IPS-18c (cell line): ENCODE measurements around the gene CLDN18.

ENCODE experiments used
- H3K4me3 ChIP-seq: 2 replicates; pipeline ENCODE4 v1.7.0; 2013; ENCODE audit warnings: low read depth, mild to moderate bottlenecking, low read length, moderate library complexity; ENCODE audit not compliant: insufficient read depth
- H3K9me3 ChIP-seq: one replicate; pipeline ENCODE4 v1.6.1; 2013; ENCODE audit warnings: mild to moderate bottlenecking, low read length, moderate library complexity; ENCODE audit not compliant: control insufficient read depth, insufficient read depth

CLDN18 gene

GRCh38 chr3:138012526-138012925 is 2.6 kb downstream of the CLDN18 start:
- no peaks in the 10 kb centered on the region for H3K9me3 ChIP-seq
- H3K4me3 ChIP-seq = no peak overlapping the region

DNA sequence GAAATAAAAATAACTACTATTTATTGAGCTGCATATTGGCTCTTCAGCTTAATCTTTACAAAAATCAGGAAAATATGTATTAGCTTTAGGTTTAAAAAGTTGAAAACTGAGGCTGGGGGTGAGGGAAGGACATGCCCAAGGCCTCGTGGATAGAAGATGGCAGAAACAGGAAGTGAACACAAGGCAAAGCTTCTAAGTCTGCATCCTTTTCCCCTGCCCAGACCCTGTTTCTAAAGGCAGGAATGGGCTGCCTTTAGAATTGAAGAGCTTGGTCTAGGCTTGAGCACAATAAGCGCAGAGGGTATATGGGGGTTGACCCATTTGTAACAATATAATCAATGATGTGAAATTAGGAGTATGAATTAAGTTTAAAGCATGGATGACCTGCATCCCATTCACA is 6.1 kb downstream of the CLDN18 start:
- H3K4me3 ChIP-seq = no peak overlapping the region
- no peaks in the 10 kb centered on the region for H3K9me3 ChIP-seq

GRCh38 chr3:138019281-138020069 is 9.5 kb downstream of the CLDN18 start:
- H3K4me3 ChIP-seq = no peak overlapping the region
- H3K9me3 ChIP-seq = no peaks in the 10 kb centered on the region

- no peak overlapping the region for H3K4me3 ChIP-seq
Measured at GRCh38 chr3:138023754-138024153, 13.8 kb downstream of the CLDN18 start.

GRCh38 chr3:138025553-138025952 is 15.6 kb downstream of the CLDN18 start:
- Histone ChIP-seq H3K4me3 (no peak overlapping the region), H3K9me3 (no peaks in the 10 kb centered on the region)

More at GRCh38 chr3:138023754-138024153, 13.8 kb downstream of the CLDN18 start:
- H3K9me3 ChIP-seq = no peaks in the 10 kb centered on the region

DNA sequence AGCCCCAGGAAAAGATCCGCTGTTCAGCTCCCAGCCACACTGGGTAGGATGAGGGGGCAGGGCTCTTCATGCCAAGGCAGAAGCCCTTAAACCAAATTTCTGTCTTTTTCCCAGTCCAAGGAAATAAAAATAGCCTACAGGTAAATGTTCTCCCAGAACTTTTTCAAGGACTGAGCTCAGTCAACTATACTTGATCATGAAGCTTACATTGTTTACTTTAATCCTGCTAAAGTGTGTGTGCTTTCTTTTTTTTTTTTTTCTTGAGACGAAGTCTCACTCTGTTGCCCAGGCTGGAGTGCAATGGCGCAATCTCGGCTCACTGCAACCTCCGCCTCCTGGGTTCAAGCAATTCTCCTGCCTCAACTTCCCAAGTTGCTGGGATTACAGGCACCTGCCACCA is 17.9 kb downstream of the CLDN18 start:
- Histone ChIP-seq H3K9me3 (no peaks in the 10 kb centered on the region), H3K4me3 (no peak overlapping the region)

DNA sequence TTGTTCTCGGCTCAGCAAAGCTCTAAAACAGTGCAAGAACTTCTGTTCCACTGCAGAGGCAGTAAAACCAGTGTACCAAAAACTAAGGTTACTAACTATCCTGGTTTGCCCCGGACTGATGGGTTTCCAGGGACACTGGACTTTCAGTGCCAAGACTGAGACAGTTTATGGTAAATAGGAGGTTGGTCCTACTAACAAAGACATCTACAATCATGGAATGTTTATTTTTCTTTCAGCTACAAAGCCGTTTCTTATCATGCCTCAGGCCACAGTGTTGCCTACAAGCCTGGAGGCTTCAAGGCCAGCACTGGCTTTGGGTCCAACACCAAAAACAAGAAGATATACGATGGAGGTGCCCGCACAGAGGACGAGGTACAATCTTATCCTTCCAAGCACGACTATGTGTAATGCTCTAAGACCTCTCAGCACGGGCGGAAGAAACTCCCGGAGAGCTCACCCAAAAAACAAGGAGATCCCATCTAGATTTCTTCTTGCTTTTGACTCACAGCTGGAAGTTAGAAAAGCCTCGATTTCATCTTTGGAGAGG is 20.8 kb downstream of the CLDN18 start:
- no peak overlapping the region for H3K4me3 ChIP-seq
- no peaks in the 10 kb centered on the region for H3K9me3 ChIP-seq

- Histone ChIP-seq H3K9me3 (no peaks in the 10 kb centered on the region), H3K4me3 (no peak overlapping the region)
Measured at GRCh38 chr3:138031536-138031935, 21.6 kb downstream of the CLDN18 start.

- no peak overlapping the region for H3K4me3 ChIP-seq
- no peaks in the 10 kb centered on the region for H3K9me3 ChIP-seq
Measured at GRCh38 chr3:138032567-138032966, 22.6 kb downstream of the CLDN18 start.

DNA sequence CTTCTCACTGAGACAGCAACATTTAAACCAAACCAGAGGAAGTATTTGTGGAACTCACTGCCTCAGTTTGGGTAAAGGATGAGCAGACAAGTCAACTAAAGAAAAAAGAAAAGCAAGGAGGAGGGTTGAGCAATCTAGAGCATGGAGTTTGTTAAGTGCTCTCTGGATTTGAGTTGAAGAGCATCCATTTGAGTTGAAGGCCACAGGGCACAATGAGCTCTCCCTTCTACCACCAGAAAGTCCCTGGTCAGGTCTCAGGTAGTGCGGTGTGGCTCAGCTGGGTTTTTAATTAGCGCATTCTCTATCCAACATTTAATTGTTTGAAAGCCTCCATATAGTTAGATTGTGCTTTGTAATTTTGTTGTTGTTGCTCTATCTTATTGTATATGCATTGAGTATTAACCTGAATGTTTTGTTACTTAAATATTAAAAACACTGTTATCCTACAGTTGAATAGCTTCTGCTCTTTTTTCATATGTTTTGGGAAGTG is 23.3 kb downstream of the CLDN18 start:
- no peak overlapping the region for H3K4me3 ChIP-seq
- H3K9me3 ChIP-seq = no peaks in the 10 kb centered on the region

DNA sequence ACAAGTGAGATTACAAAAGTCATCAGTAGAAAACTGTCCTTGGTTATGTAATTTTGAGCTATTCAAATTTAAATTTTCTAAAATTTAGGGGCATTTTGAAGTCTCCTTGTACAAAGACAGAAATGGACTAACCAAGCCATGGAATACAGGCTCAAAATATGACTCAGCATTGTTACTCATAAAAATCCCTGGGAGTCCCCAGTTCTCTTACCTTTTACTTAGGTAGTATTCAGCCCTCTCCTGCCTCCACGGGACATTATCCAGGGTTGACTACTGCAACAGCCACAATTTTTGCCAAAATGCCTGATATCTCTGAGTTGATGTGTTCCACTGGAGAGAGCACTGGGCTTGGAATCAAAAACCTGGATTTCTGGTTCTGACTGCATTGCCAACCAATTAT is 25.0 kb downstream of the CLDN18 start:
- H3K9me3 ChIP-seq = no peaks in the 10 kb centered on the region
- H3K4me3 ChIP-seq = no peak overlapping the region

GRCh38 chr3:138036572-138036971 is 26.6 kb downstream of the CLDN18 start:
- H3K9me3 ChIP-seq = no peaks in the 10 kb centered on the region
- H3K4me3 ChIP-seq = no peak overlapping the region

DNA sequence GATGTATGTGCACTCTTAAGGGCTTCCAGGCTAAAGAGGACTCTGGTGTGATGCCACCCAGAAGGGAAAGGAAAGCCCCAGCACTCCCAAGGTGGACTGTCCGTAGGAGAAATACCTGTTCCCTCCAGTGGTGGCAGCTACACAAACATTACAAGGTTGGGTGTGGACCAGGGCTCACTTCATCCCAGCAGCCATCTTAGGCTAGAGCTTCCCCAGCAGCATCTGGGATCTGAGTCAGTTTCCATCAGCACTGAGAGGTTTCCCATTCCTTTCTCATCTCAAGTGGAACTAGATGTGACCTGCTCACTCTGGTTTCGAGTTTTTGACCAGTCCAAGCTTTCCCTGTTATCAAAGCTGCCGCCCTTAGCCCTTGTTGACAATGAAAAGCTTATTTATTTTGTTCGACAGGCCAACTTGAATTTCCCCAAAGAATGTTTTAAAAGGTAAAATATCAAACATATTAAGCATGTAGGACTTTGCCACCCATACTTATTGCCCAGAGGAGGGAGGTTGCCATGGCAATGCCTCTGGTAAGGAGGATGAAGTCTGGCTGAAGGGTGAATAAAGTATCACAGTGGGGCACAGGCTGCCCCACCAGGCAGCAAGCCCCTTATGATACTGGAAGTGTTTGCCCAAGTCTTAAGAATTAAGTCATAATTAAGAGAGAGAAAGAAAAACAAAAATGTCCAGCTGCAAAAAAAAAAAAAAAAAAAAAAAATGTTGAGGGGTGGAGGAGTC is 28.9 kb downstream of the CLDN18 start:
- Histone ChIP-seq H3K4me3 (no peak overlapping the region), H3K9me3 (no peaks in the 10 kb centered on the region)

- H3K4me3 ChIP-seq = no peak overlapping the region
- no peaks in the 10 kb centered on the region for H3K9me3 ChIP-seq
Measured at GRCh38 chr3:138042043-138042442, 32.1 kb downstream of the CLDN18 start.

DNA sequence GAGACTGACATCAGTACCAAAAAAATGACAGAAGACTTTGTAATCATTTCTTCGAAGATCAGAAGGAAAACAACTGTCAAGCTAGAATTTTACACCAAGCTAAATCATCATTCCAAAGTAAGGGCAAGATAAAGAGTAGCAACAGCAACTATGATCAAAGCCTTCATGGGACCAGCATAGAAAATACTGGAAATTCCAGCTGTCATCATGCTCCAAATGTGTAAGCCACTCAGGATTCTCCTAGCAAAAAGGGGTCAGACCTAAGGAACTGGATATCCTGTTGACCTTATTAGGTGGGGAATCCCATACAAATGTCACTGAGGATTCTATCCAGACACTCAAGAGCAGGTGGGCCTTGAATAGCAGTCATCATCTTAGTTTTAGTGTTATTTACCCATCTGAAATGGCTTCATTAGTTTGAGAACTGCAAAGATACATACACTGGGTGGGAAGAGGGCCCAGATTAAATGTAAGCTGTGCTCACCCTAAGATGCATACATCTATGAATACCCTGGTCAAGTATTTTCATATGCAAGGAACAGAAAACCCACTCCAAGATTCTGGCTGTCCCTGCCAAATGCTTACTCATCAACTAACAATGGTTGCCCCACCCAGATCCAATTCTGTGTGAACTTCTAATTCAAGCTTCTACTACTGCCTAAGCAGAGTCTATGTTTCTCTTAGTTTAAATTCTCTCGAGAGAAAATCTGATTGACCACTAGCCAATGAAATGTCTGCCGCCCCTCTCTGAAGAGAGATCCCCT is 33.5 kb downstream of the CLDN18 start:
- no peaks in the 10 kb centered on the region for H3K9me3 ChIP-seq
- H3K4me3 ChIP-seq = no peak overlapping the region

GRCh38 chr3:138046085-138046484 is 36.1 kb downstream of the CLDN18 start:
- no peak overlapping the region for H3K4me3 ChIP-seq
- H3K9me3 ChIP-seq = no peaks in the 10 kb centered on the region

DNA sequence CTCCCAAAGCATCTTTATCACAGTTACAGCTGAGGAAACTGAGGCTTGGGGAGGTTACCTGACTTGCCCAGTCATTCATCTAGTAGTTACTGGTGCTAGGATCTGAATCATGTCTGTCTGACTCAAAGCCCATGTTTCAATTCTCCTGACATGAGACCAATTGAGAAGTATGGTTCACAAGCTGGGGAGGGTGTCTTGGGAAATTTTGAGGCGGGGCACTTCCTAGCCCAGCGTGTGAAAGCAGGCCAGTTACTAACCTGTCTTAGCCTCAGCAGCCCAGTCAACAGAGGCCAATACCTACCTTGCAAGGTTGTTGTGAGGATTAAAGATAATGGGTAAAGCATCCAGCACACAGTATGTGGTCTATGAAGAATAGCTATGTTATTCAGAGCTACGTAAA is 37.0 kb downstream of the CLDN18 start:
- no peaks in the 10 kb centered on the region for H3K9me3 ChIP-seq
- H3K4me3 ChIP-seq = no peak overlapping the region
